Ramos (cell line): Measurements from ENCODE around the gene NDUFB10.

Experiments
- in situ Hi-C: fragments of 300-500 bp; cut with MboI; formaldehyde crosslinking; loops from one replicate; pipeline ENCODE4 v1.14.3; 2022; ENCODE audit warnings: low sequenced_read_pairs; ENCODE audit not compliant: unreplicated experiment

The NDUFB10 gene

DNA sequence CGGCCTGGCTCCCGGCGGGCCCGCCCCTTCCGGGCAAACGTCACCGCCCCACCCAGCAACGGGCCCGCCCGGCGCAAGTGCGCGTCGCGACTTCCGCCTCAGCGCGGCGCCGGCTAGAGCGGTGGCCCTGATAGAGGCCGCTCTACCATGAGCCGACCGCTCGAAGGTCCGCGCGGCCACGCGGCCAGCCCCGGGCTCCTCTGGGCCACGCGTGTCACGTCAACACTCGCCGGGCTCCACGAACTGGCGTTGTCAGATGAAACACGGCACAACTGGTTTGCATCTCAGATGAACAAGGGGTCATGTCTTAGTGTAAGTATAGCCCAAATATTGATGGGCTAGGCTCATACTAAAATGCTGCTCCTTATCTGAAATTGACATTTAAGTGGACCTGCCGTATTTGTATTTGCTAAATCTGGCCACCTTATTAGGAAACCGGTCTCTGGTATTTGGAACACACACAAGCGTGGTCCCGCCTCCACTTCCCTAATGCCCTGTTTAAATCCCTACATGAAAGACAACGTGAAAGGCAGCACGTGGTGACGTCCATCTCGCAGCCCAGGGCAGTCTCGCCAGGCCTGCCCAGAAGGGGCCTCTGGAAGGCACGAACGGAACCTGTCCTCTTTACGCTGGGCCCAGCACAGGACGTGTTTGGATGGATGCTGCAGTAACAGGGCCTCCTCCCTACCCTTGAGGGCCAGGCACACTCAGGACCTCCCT, 50.6 kb downstream of the NDUFB10 start, which contains the start of gene ZNF598:
ZNF598 (minus strand) TSS at position 31 of the 720 bp plus-strand sequence.
- in situ Hi-C loops, result loop anchor here (25.0 kb wide), 1 partner anchor 502 kb away; the partner anchor contains the start of genes AMDHD2 and ATP6V0C
